ENCODE measurements around the gene FDPS. TPM values are rescaled to one million over a fixed set of nuclear protein-coding genes. Genes with fewer than 3 reads are reported as not detected.

FDPS gene
- total RNA-seq: 397 and 432 TPM in 2 replicates

GRCh38 chr1:155308493-155309422, at the start of gene FDPS:
Gene FDPS (plus strand): TSS chr1:155308866. CDS start chr1:155309790, 924 bp downstream.
- peak; percentile 99 for DNase-seq (ENCODE audit: low read depth in 2 of 2)

GRCh38 chr1:155260276-155260675, 48.4 kb upstream of the FDPS start:
- no peak for DNase-seq (ENCODE audit: low read depth in 2 of 2)

- peak in 1 of 2 donors; percentile 29 for DNase-seq (ENCODE audit: low read depth in 2 of 2)
Measured at GRCh38 chr1:155261493-155261851, 47.2 kb upstream of the FDPS start.

- peak; percentile 96 to 99 for DNase-seq (ENCODE audit: low read depth in 2 of 2)
Measured at GRCh38 chr1:155261852-155262673, 46.6 kb upstream of the FDPS start, which contains the start of gene SCAMP3. Gene SCAMP3 (minus strand): TSS chr1:155262360. CDS start chr1:155262151, 209 bp downstream.

- no peak for DNase-seq (ENCODE audit: low read depth in 2 of 2)
Measured at GRCh38 chr1:155263067-155263466, 45.6 kb upstream of the FDPS start.

GRCh38 chr1:155266553-155266952, 42.1 kb upstream of the FDPS start:
- DNase-seq (ENCODE audit: low read depth in 2 of 2): no peak

- no peak for DNase-seq (ENCODE audit: low read depth in 2 of 2)
Measured at GRCh38 chr1:155267373-155267772, 41.3 kb upstream of the FDPS start.

GRCh38 chr1:155268630-155269029, 40.0 kb upstream of the FDPS start:
- DNase-seq (ENCODE audit: low read depth in 2 of 2): no peak

GRCh38 chr1:155269381-155269780, 39.3 kb upstream of the FDPS start:
- DNase-seq (ENCODE audit: low read depth in 2 of 2): no peak

- peak in 1 of 2 donors; percentile 70 for DNase-seq (ENCODE audit: low read depth in 2 of 2)
Measured at GRCh38 chr1:155272466-155273342, 36.0 kb upstream of the FDPS start.

- peak; percentile 96 for DNase-seq (ENCODE audit: low read depth in 2 of 2)
Measured at GRCh38 chr1:155273343-155274245, 35.1 kb upstream of the FDPS start, which contains the start of gene CLK2. Gene CLK2 (minus strand): TSS chr1:155273504. CDS start chr1:155270977, 2,527 bp downstream.

GRCh38 chr1:155277070-155277901, 31.4 kb upstream of the FDPS start, which contains the start of gene HCN3:
Gene HCN3 (plus strand): TSS chr1:155277463. CDS start chr1:155277591, 128 bp downstream.
- peak; percentile 96 to 97 for DNase-seq (ENCODE audit: low read depth in 2 of 2)

- DNase-seq (ENCODE audit: low read depth in 2 of 2): peak; percentile 21 to 42
Measured at GRCh38 chr1:155277902-155278688, 30.6 kb upstream of the FDPS start.

- DNase-seq (ENCODE audit: low read depth in 2 of 2): no peak
Measured at GRCh38 chr1:155278689-155279160, 29.9 kb upstream of the FDPS start.

- no peak for DNase-seq (ENCODE audit: low read depth in 2 of 2)
Measured at GRCh38 chr1:155279268-155279667, 29.4 kb upstream of the FDPS start.

GRCh38 chr1:155282488-155283091, 26.1 kb upstream of the FDPS start:
- DNase-seq (ENCODE audit: low read depth in 2 of 2): no peak

GRCh38 chr1:155284476-155284875, 24.2 kb upstream of the FDPS start:
- no peak for DNase-seq (ENCODE audit: low read depth in 2 of 2)

- DNase-seq (ENCODE audit: low read depth in 2 of 2): no peak
Measured at GRCh38 chr1:155285063-155285462, 23.6 kb upstream of the FDPS start.
